ENCODE measurements around the gene CHST15.

The CHST15 gene

GRCh38 chr10:124081547-124082140, 11.8 kb downstream of the CHST15 start:
- no peak for DNase-seq (ENCODE audit: low read depth)

GRCh38 chr10:124079864-124080263, 13.5 kb downstream of the CHST15 start:
- no peak for DNase-seq (ENCODE audit: low read depth)

GRCh38 chr10:124078714-124079113, 14.7 kb downstream of the CHST15 start:
- DNase-seq (ENCODE audit: low read depth): no peak

DNA sequence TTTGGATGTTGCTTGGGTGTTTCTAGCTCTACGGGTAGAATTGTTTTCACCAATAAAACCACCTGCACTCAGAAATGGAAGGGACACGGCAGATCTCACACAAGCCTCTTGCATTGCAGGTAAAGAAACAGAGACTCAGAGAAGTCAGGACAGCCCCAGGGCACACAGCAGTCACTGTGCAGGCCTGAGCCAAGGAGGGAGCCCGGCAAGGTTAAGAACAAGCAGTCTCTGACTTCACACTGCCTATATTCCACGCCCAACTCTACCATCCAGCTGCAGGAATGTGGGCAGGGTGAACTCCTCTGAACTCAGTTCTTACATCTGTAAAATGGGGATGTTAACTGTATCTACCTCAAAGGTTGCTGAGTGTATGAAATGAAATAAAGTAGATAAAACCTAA, 15.4 kb downstream of the CHST15 start:
- no peak for DNase-seq (ENCODE audit: low read depth)

DNA sequence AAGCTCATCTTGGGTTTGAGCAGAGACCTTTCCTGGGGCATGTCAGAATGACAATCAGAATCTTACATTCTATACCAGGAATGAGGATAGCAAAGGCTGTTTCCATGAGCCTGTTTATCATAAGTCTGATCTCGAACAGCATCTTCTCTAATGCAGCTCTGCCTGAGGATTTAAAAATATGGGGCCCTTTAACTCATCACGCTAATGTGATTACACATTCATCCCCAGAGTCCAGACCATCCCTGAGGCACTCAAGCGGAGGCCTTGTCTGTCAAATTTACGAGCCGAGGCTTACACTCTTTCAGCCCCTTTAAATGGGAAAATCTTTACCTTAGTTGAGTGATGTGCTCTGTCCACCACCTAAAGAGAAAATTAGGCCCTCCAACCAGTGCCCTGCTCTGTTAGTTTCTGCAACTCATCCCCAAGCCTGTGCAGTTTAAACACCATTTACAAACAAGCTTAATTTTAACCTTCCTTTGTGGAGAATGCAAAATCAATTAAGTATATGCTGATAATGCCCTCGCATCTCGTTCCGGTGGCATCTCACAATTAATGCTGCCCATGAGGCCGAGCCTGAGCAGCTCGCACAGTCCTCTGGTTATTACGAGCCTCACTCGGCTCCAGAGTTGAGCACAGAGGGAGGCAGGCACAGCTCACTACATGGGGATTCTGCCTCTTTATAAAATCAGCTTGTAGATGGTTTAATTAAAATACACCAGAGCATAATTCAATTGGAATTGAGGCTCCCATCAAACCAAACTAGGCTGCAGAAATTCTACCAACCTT, 16.0 kb downstream of the CHST15 start:
- no peak for DNase-seq (ENCODE audit: low read depth)

DNA sequence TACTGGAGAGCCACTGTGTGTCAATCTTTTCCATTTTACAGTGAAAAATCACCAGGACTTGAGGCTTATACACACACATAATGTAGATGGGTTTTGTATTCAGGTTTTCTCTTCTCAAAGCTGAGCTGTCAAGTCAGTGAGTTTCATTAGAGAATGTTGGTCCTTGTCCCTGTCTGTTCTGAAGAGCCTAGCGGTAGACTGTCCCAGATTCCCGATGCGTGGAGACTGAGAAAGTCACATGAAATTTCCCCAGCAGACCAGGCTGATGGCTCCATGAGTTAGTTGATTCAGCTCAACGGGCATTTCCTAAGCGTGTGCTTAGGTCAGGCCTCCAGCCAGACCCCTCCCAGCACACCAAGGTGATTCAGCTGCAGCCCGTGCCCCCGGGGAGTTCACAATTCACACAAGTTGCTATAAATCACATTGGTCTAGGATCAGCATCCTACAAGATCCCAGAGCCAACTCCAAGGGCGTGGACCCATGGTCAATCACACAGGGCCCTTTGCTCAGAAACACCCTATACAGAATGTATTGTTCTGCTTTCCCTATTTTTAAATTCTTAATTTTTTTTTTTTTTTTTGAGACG, 17.2 kb downstream of the CHST15 start:
- DNase-seq (ENCODE audit: low read depth): no peak

GRCh38 chr10:124075231-124075955, 18.0 kb downstream of the CHST15 start:
- no peak for DNase-seq (ENCODE audit: low read depth)

DNA sequence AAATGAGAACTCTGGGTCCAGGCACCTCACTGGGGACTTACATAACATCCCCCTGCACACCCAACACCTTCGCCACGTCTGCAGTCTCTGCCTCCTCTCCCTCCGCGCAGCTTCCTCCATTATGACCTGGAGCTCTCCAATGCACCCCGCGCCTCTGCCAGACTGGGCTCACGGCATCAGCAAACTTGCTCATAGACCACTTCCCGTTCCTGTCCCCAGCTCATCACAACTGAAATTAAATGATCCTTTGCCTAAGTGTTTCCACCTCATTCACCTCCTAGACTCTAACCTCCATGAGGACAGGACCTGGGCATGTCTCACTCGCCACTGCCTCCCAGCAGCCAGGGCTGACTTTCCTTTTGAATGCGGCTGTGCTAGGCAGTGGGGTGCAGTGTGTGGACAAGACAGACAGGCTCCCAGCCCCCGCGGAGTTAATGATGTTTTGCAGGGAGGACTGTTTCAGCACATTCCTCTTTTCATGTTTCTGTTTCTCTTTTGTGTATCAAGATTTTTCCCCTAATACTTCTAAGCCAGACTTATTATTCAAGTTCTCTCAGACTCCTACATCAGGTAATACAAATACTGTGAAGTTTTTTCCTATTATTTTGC, 18.8 kb downstream of the CHST15 start:
- no peak for DNase-seq (ENCODE audit: low read depth)

GRCh38 chr10:124073978-124074377, 19.4 kb downstream of the CHST15 start:
- no peak for DNase-seq (ENCODE audit: low read depth)

DNA sequence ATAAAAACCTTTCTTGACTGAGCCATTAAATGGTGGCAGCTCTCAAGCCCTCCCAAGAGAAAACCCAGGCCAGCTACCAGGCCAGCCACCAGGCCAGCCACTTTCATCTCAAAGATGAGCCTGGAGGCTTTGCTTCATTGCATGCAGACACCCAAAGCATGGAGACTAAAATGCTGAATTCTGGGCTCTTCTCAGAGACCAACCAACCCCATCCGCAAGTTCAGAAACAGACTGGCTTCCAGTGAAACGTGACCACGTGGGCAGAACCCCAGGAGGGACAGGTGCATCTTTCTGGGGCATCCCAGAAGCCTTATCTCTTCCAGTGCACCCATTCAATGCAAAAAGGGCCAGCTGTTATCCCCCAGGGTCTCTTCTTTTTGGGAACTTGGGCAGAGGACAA, 20.9 kb downstream of the CHST15 start:
- DNase-seq (ENCODE audit: low read depth): no peak

- no peak for DNase-seq (ENCODE audit: low read depth)
These were observed 21.3 kb downstream of the CHST15 start for GRCh38 chr10:124072106-124072505.

GRCh38 chr10:124071141-124071540, 22.3 kb downstream of the CHST15 start:
- DNase-seq (ENCODE audit: low read depth): no peak

DNA sequence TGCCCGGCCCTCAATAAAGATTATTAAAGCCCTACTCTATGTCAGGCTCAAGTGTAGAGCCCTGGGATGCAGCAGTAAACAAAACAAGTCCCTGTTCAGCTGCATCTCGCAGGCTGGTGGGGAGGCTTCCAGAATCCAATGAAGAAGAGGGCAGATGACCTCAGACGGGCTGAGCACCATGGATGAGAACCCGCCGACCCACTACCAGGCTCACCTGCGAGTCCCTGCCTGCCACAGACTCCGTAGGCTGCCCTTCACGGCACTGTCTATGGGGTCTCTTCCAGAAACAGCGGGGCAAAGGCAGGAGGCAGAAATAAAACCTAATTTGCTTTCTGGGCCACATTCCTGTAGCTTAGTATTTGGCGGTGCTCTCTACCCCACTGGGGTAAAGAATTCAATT, 22.7 kb downstream of the CHST15 start:
- no peak for DNase-seq (ENCODE audit: low read depth)

DNA sequence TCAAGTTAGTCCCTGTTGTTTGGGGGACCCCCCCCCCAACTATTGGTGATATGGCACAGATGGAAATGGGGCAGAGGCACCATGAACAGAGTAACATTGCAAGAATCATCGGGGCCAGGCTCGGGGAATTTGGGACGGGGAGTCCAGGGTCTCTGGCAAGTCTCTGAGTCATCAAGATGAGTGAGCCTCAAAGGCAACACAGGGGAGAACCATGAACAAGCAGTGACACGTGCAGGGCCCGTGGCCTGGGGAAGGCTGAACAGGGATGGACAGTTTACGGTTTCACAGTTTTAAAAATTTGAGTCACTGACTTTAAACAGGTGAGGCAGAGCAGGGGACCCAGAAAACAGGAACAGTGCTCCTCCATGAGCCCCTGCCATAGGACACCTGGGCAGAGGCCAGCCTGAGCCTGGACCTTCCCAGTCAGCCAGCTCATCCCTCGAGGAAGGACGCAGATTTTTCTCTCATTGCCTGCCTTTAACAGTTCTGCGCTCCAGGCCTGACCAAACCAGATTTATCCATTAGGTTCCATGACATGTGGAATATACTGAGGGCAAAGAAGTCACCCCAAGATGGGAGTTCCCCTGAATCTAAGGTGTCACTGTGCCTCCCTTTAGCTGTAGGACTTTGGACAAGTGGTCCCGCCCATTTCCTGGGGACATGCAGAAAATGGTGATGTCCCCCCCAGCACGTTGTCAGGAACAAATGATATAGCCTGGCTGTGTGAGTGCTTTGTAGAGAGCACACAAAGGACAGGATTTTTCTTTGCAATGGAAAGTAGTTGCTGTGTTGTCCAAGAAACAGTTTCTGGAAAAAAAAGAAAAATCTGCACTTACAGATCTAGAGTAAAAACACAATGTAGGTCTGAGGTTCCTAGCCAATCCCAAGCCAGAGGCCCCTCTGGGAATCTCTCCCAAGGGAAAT, 23.8 kb downstream of the CHST15 start:
- DNase-seq (ENCODE audit: low read depth): no peak

GRCh38 chr10:124068929-124069328, 24.5 kb downstream of the CHST15 start:
- DNase-seq (ENCODE audit: low read depth): no peak

DNA sequence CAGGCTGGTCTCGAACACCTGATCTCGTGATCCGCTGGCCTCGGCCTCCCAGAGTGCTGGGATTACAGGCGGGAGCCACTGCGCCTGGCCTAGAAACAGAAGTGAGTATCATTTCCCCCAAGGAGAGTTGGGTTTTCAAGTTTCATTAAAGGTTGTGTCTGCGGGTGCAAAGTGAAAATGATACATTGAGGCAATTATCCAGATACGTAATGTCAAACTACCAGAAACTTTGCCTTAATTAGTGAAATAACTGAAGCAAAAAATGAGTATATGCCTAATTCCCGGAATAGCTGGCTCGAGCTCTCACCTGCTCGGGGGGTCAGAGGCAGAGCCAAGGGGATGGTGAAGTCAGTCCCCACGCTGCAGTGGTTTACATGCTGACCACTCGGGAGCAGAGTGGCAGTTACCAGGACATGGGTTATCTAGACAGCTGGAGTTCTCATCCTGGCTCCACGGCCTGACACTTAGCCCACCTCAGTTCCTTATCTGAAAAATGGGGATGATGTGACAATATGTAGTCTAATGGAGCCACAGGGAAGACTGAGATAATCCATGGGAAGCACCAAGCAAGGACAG, 25.5 kb downstream of the CHST15 start:
- DNase-seq (ENCODE audit: low read depth): no peak

DNA sequence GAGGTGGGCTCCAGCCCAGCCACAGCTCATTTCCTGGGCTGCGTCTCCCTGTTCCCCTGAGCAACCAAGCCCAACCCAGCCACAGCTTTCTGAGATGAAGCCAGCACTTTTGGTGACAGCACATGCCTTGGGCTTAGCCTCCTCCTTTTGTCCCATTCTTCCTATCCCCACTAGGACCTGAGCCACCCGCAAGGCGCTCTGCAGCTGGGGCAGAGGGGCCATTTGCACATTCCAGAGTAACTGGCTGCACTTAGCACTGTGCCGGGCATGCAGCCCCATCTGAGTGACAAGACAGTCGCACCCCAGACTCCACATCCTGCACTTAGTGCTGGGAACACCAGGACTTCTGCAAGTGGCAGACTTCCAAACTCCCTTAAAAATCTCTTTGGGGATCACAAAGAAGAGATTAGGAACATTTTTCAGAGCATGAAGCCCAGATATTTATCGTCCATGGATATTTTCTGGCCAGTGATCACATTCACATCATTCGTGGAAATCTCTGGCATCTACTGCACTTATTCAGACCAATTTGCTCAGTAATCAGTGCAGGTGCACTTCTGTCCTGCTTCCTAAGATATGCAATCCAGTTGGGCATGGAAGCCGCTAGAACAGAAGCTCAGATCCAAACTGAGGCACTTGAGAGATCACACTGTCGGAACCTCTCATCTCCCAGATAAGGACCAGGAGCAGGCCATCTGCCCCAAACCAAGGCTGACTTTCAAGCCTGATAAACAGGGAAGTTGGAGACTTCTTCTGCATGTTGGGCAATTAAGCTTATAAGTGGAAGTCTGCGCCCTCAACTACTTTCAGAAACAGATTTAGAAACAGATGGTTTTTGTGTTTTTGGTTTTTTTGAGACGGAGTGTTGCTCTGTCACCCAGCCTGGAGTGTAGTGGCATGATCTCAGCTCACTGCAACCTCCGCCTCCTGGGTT, 26.4 kb downstream of the CHST15 start:
- no peak for DNase-seq (ENCODE audit: low read depth)

GRCh38 chr10:124066126-124066700, 27.2 kb downstream of the CHST15 start:
- DNase-seq (ENCODE audit: low read depth): no peak

DNA sequence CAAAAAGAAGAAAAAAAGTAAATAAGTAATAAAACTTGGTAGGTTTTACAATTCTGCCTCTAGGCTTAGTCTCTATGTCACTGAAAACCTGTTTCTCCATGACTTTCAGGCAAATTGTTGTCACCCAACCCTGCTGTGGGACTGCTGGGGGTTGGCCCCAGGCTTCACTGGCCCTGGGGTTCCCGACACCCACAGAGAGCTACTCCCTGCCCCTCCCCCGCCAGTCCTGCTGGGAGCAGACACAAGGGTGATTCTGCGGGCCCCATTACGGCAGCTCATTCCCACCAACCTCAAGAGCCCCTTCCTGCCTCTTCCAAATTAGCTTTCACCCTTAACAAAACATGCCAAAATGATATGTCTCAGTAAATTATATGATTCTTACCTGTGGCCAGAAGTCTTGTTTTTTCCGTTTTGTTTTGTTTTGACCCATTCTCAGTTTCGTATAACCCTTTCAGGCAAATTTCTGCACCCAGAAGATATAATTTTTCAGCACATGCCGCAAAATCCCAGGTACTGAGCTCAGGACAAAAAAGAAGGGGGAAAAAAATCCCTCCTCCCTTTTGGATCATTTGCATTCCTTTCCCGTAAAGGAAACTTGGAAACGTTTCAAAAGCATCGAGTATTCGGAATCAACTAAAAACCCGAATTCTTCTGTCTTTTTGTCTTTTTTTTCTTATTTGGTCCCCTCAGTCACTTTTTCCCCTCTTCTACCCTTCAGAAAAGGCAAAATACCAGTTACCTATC, 27.8 kb downstream of the CHST15 start:
- DNase-seq (ENCODE audit: low read depth): no peak

All from T-helper 22 cell (primary cell).